Ramos (cell line): ENCODE measurements around the gene KRIT1.
"Not testable (repeated sequence)": the region's sequence is repeated elsewhere in the genome, so short reads cannot be mapped to it uniquely, and the experiment has no call there.

Experiments used
- in situ Hi-C: fragments of 300-500 bp; cut with MboI; formaldehyde crosslinking; loops from one replicate; pipeline ENCODE4 v1.14.3; 2022; ENCODE audit warnings: low sequenced_read_pairs; ENCODE audit not compliant: unreplicated experiment

Gene KRIT1

DNA sequence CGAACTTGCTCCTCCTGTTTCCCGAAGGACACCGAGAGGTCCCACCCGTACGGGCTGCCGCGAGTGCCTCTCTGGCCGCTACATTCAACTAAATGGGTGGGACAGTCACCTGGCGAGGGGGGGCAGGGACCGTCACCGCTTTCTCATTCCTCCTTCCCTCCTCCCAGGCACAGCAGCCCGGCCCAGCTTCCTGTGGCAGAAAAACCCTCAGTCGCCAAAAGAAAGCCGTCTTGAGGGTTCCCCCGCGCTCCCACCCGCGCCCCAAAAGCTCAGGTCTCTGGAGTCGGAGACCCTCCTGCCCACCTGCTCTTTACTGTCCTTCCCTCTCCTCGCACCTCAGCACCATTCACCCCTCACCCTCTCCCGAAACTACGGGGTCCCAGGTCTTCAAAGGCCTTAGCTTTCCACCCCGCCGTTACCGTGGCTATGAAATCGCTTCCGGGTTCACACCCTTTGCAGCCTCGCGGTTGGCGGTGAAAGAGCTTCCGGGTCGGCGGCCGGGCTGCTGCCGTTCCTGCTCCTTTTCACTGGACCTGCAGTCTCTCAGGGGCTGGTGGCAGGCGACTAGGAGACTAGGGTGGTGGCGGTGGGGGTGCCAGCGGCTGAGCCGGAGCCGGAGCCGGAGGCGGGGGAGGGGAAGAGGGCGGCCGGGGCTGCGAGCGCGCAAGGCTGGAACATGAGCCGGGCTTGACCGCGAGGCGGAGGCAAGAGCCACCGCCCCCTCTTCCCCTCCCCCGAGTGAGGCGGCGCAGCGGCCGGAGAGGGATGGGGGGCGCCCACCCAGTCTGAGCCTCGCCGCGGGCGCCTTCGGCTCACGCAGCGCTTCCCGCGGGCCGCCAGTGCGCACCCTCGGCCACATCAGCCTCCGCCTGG lies at the start of gene KRIT1, which contains the start of gene ANKIB1:
KRIT1 (minus strand) TSS at position 428 of the 873 bp plus-strand sequence. CDS start 3,779 bp downstream, outside the sequence.
ANKIB1 (plus strand) TSS at position 488 of the 873 bp plus-strand sequence. CDS start 49,005 bp downstream, outside the sequence.
- in situ Hi-C loops = no loop called here

DNA sequence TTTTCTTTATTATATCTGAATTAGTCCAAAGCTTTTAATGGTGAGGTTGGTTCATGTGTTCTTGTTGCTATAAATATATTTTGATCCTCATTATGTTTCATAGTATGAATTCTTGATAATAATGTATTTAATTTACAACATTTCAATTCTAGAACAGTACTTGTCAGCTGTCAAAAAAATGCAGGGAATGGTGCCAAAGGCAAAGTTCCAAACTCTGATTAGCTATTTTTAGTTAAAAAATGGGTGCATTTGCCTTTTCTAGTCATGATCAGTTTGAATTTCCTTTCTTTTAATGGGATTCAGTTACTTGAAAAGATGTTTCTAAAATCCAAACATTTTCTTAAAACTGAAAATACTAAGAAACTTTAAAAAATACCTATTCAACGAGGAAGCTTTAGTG lies 49.7 kb upstream of the KRIT1 start:
- in situ Hi-C loops = no loop called here

- in situ Hi-C loops = no loop called here
These were observed 48.3 kb upstream of the KRIT1 start for GRCh38 chr7:92293896-92294590.

GRCh38 chr7:92292981-92293380 lies 47.3 kb upstream of the KRIT1 start:
- in situ Hi-C loops = no loop called here

DNA sequence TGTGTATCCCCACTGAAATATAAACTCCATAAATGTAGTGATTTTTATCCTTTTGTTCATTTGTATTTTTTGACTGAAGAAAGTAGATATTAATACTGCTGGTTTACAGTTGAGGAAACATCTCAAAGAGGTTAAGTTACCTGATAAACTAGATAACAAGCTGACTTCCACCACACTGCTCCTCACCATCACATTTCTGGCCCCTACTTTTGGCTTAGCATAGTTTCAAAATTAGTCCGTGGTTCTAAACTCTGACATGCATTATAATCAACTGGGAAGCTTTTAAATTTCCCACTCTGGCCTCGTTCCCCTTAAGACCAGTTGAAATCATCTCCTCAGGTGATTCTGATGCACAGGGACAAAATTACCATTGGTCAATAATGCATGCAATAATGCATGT lies 43.6 kb upstream of the KRIT1 start:
- in situ Hi-C loops = no loop called here

DNA sequence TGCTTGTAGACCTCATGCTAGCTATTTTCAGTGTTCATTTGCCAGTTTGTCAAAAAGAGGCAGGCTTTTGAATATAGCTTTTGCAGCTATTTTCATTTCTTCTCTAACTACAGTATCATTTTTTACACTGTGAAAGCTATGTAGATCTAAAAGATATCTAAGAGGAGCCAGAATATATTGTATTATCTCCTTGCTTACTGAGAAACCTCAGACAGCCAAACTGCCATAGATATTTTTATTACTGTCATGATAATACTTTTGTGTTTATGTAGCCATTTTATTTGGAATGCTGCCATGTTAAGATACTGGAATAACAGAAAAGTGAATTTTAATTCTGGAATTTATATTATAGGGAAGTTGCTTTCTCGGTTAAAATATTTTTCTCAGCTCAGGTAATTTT lies 37.2 kb upstream of the KRIT1 start:
- in situ Hi-C loops = no loop called here

- in situ Hi-C loops = no loop called here
These were observed 36.6 kb upstream of the KRIT1 start for GRCh38 chr7:92282221-92282814.

GRCh38 chr7:92281031-92281430 lies 35.3 kb upstream of the KRIT1 start:
- in situ Hi-C loops = no loop called here

GRCh38 chr7:92279396-92280031 lies 33.8 kb upstream of the KRIT1 start:
- in situ Hi-C loops = no loop called here

- in situ Hi-C loops = no loop called here
These were observed 30.7 kb upstream of the KRIT1 start for GRCh38 chr7:92276460-92276864.

DNA sequence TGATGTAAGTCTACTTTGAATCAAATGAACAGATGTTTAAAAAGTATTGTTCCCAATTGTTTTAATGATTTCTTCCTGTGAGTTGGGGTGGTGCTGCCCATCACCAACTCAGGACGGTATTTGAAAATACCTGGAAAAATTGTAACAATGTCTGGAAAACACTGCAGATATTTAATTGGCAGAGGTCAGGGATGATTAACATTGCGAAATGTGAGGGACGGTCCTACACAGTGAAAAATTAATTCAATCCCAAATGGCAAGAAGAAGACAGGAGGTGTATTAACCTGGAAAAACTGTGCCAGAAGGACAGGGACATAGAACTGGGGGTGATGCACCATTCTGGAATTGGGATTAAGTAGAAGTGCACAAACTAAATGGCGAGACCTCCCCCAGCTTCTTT lies 29.6 kb upstream of the KRIT1 start:
- in situ Hi-C loops = no loop called here

DNA sequence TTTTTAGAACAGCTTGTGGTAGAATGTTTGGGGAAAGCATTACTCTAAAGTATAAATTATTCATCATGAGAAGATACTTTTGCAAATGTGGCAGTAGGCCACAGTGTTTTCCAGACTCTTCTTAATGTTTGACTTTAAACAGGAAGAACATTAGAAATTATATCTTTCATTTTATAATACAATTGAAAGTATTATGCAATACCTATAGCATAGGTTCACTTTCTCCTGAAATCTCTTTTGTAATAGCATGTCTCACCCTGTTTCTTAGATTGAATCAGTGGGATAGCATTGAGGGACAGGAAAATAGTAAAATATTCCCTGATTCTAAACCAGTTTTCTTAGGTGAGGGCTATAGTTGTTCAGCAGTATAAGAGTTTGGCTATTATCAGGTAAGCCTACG lies 23.2 kb upstream of the KRIT1 start:
- in situ Hi-C loops = no loop called here

GRCh38 chr7:92266415-92267241 lies 20.9 kb upstream of the KRIT1 start:
- in situ Hi-C loops = no loop called here

- in situ Hi-C loops = no loop called here
These were observed 14.6 kb upstream of the KRIT1 start for GRCh38 chr7:92260248-92260781.

DNA sequence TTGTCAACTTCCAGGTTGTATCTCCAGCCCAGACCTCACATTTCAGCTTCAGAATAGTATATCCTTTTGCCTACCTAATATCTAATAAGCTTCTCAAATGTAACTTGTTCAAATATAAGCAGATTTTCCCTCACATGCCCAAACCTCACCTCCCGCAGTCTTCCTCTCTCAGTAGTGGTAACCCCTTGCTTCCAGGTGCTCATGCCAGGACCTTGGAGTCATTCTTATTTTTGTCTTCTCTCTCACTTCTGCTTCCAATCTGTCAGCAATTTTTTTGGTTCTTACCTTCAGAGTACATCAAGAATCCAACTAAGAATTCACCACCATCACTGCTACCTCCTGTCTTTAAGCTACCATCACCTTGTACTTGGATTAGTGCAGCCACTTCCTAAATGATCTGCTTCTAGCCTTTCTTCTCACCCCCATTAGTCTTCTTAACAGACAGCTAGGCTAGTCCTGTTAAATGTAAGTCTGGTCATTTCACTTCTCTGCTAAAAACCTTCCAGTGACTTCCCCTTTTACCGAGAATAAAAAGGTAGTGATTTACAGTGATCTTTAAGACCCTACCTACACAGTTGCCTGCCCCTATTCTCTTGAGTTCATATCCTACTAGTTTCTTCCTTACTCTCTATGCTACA lies 14.0 kb upstream of the KRIT1 start:
- in situ Hi-C loops = no loop called here

GRCh38 chr7:92259062-92259461 lies 13.3 kb upstream of the KRIT1 start:
- in situ Hi-C loops = no loop called here

DNA sequence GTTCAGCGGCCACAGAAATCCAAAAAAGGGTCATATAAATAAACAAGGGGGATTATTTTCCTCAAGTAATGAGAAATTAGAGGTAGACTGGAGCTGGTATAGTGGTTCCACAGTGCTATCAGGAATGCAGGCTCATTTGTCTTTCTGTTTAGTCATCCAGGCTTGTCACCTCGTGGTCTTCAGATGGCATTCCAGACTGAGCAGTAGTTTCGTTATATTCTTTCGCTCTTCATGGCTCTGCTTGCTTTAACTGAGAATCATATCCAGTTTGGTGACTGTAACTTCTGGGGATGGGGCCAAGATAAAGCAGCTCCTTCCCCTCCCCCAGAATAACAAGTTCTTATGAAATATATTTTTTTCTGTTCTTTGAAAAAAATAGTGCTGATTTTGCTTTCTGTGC lies 9.6 kb upstream of the KRIT1 start:
- in situ Hi-C loops = no loop called here

DNA sequence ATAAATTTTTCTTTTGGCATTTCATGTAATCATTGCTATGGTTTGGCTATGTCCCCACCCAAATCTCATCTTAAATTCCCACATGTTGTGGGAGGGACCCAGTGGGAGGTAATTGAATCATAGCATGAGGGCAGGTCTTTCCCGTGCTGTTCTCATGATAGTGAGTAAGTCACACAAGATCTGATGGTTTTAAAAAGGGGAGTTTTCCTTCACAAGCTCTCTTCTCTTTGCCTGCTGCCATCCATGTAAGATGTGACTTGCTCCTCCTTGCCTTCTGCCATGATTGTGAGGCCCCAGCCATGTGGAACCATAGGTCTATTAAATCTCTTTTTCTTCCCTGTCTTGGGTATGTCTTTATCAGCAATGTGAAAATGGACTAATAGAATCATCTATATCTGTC lies 9.1 kb upstream of the KRIT1 start:
- in situ Hi-C loops = not testable (repeated sequence)

DNA sequence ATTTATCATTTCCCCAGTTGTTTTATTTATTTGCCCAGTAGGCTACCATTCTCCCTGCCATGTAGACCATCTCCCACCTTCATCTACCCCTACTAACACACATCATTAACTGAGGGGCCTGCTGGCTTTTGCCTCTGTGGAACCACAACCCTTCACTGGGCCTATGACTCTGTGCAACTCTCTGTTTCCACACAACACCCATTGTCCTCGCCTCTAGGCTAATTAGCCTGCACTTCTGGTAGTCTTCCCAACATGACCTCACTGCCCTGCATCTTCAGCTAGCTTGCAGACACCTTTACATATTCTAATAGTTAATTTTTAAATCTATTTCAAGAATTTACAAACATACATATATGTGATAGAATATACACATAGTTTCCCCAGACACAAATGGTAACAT lies 7.5 kb upstream of the KRIT1 start:
- in situ Hi-C loops = no loop called here
